HUES48 (cell line): ENCODE measurements around the gene TMIE.

ENCODE experiments used
- H3K27ac ChIP-seq: one replicate; pipeline ENCODE4 v1.7.0; 2013; ENCODE audit warnings: low read depth, low read length, inconsistent platforms
- H3K27me3 ChIP-seq: 2 replicates; pipeline ENCODE4 v1.6.1; 2013; ENCODE audit warnings: mild to moderate bottlenecking, low read length; ENCODE audit not compliant: control insufficient read depth, insufficient read depth
- H3K36me3 ChIP-seq: 2 replicates; pipeline ENCODE4 v1.6.1; 2013; ENCODE audit warnings: low read length; ENCODE audit not compliant: control insufficient read depth, insufficient read depth
- H3K4me1 ChIP-seq: 2 replicates; pipeline ENCODE4 v1.6.1; 2013; ENCODE audit warnings: mild to moderate bottlenecking, low read length; ENCODE audit not compliant: control insufficient read depth, insufficient read depth
- H3K4me3 ChIP-seq: 2 replicates; pipeline ENCODE4 v1.5.1; 2013; ENCODE audit warnings: mild to moderate bottlenecking, low read depth, low read length
- H3K9ac ChIP-seq: 2 replicates; pipeline ENCODE4 v1.6.1; 2013; ENCODE audit warnings: mild to moderate bottlenecking, low read depth, low read length, moderate library complexity
- H3K9me3 ChIP-seq: 2 replicates; pipeline ENCODE4 v1.6.1; 2013; ENCODE audit warnings: low read length; ENCODE audit not compliant: control insufficient read depth, insufficient read depth

The TMIE gene

DNA sequence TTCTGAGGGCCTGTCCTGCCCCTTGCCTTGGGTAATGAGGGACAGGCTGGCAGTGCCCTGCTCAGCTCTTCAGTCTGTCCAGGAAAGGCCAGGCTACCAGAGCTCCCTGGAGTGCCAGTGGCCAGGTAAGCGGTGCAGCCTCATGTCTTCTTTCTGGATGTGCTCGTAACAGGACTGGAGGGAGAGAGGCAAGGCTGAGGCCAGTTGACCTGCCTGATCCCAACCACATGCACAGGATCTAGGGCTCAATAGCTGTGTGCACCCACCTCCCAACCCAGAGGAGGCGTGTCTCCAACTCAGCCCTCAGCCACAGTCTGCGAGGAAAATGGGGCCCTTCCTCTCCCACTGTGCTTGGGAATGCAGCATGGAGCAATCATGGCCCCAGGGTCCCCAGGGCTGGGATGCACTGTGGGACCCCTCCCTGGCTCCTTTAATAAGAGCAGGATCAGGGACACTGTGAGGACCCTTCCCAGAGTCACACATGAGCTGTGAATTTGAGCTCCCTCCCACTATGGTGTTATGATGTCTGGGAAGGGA, 30.2 kb upstream of the TMIE start:
- no peak overlapping the region for H3K4me3 ChIP-seq
- H3K9ac ChIP-seq = no peak overlapping the region
- no peaks in the 10 kb centered on the region for H3K4me1 ChIP-seq
- no peaks in the 10 kb centered on the region for H3K9me3 ChIP-seq
- no peaks in the 10 kb centered on the region for H3K36me3 ChIP-seq
- H3K27me3 ChIP-seq = no peaks in the 10 kb centered on the region
- H3K27ac ChIP-seq = no peak overlapping the region

- H3K27ac ChIP-seq = no peak overlapping the region
- H3K9me3 ChIP-seq = no peaks in the 10 kb centered on the region
- no peaks in the 10 kb centered on the region for H3K4me1 ChIP-seq
- no peaks in the 10 kb centered on the region for H3K36me3 ChIP-seq
- H3K9ac ChIP-seq = no peak overlapping the region
- no peaks in the 10 kb centered on the region for H3K27me3 ChIP-seq
- no peak overlapping the region for H3K4me3 ChIP-seq
Observed at GRCh38 chr3:46671541-46672348, 29.4 kb upstream of the TMIE start.

GRCh38 chr3:46672349-46672695, 28.9 kb upstream of the TMIE start:
- H3K9me3 ChIP-seq = no peaks in the 10 kb centered on the region
- H3K9ac ChIP-seq = no peak overlapping the region
- H3K36me3 ChIP-seq = no peaks in the 10 kb centered on the region
- no peak overlapping the region for H3K4me3 ChIP-seq
- H3K27ac ChIP-seq = no peak overlapping the region
- no peaks in the 10 kb centered on the region for H3K27me3 ChIP-seq
- no peaks in the 10 kb centered on the region for H3K4me1 ChIP-seq

- Histone ChIP-seq H3K27me3 (no peaks in the 10 kb centered on the region), H3K9me3 (no peaks in the 10 kb centered on the region), H3K4me3 (no peak overlapping the region), H3K4me1 (no peaks in the 10 kb centered on the region), H3K27ac (no peak overlapping the region), H3K9ac (no peak overlapping the region), H3K36me3 (no peaks in the 10 kb centered on the region)
Observed at GRCh38 chr3:46673151-46674030, 27.8 kb upstream of the TMIE start.

GRCh38 chr3:46674031-46674845, 27.0 kb upstream of the TMIE start:
- Histone ChIP-seq H3K9ac (no peak overlapping the region), H3K4me1 (no peaks in the 10 kb centered on the region), H3K9me3 (no peaks in the 10 kb centered on the region), H3K27ac (no peak overlapping the region), H3K27me3 (no peaks in the 10 kb centered on the region), H3K36me3 (no peaks in the 10 kb centered on the region), H3K4me3 (no peak overlapping the region)

GRCh38 chr3:46675426-46675825, 25.8 kb upstream of the TMIE start:
- Histone ChIP-seq H3K27ac (no peak overlapping the region), H3K27me3 (no peaks in the 10 kb centered on the region), H3K4me3 (no peak overlapping the region), H3K9ac (no peak overlapping the region), H3K36me3 (no peaks in the 10 kb centered on the region), H3K9me3 (no peaks in the 10 kb centered on the region), H3K4me1 (no peaks in the 10 kb centered on the region)

DNA sequence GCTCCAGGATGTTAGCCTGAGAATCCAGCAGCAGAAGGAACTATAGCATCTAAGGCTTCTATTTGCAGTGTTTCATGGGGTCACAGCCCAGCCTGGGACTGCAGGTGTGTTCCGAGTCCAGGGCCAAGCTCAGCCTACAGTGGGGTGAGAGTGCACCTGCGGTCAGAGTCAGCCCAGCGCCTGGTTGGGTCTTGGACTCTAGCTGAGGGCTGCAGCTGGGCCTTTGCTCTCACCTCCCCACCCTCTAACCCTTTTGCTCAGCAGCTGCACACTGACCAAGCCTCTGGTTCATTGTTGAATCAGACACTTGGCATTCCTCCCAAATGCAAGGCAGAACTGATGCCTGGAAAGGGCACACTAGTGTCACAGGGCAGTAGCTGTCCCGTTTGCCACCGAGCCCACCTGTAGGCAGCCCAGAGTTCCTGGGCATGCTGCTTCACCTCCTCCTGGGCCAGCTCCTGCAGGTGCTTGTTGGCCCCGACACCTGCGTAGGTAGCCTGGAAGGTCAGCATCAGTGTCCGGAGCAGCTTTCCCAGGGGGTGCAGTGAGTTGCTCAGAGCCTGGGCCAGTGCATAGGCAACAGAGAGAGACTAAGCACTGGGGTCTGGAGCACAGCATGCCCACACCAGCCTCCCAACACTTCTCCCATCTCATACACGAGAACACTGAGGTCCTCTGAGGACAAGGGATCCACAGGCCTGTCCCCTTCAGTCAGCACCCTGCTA, 25.2 kb upstream of the TMIE start:
- Histone ChIP-seq H3K36me3 (no peaks in the 10 kb centered on the region), H3K4me1 (no peaks in the 10 kb centered on the region), H3K9ac (no peak overlapping the region), H3K4me3 (no peak overlapping the region), H3K27ac (no peak overlapping the region), H3K27me3 (no peaks in the 10 kb centered on the region), H3K9me3 (no peaks in the 10 kb centered on the region)

DNA sequence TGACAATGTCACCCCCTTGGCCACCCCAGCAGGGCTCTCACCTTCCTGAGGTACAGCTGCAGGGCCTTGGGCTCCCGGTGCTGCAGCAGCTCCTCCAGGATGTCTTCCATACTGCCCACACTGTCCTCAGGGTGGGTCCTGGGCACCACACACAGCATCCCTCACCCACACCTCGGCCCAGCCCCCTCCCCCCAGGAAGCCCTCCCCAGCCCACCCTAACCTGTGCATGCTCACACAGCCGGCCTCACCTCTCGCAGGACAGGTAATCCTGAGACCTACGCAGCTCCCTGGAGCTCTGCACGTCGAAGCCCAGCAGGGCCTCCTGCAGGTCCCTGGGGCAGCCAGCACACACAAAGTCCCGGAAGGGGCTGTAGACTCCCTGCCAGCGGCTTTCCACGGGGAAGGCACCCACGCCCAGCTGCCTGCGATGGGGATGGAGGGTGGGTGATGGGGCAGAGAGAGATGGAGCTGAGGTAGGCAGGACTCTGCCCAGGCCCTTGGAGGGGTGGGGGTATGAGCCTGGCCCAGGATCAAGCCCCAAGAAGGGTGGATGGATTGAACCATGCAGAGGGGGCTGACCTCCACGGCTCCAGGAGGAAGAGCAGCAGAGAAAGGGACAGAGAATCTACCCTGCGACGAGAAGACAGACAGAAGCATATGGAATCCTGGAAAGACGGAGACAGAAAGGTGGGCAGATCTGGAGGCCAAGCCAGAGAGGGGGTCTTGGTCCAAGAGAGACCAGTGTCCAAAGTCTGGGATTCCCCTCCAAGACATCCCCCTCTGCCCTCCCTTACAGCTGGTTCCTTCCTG, 24.4 kb upstream of the TMIE start:
- Histone ChIP-seq H3K4me1 (no peaks in the 10 kb centered on the region), H3K36me3 (no peaks in the 10 kb centered on the region), H3K4me3 (no peak overlapping the region), H3K27ac (no peak overlapping the region), H3K9ac (no peak overlapping the region), H3K9me3 (no peaks in the 10 kb centered on the region), H3K27me3 (no peaks in the 10 kb centered on the region)

DNA sequence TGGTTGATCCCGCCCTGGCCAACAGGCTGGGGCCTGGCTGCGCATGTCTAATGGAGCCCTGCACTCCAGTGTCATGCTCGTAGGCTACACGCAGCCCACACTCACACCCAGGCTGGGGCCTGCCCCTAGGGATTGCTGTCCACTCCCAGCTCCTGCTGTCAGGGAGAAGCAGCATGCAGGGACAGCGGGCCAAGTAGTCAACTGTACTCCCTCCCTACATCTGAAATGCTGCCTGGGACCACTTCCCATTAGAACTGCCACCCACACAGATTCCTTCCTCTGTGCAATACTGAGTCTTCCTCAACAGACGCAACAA, 23.8 kb upstream of the TMIE start:
- Histone ChIP-seq H3K27ac (no peak overlapping the region), H3K4me3 (no peak overlapping the region)

GRCh38 chr3:46678280-46678679, 22.9 kb upstream of the TMIE start:
- H3K4me3 ChIP-seq = no peak overlapping the region
- H3K36me3 ChIP-seq = no peaks in the 10 kb centered on the region
- no peak overlapping the region for H3K9ac ChIP-seq
- H3K27me3 ChIP-seq = no peaks in the 10 kb centered on the region
- no peak overlapping the region for H3K27ac ChIP-seq
- H3K9me3 ChIP-seq = no peaks in the 10 kb centered on the region
- H3K4me1 ChIP-seq = no peaks in the 10 kb centered on the region

More for the DNA sequence above, 23.8 kb upstream of the TMIE start:
- H3K36me3 ChIP-seq = no peaks in the 10 kb centered on the region
- no peak overlapping the region for H3K9ac ChIP-seq
- no peaks in the 10 kb centered on the region for H3K4me1 ChIP-seq
- H3K9me3 ChIP-seq = no peaks in the 10 kb centered on the region
- no peaks in the 10 kb centered on the region for H3K27me3 ChIP-seq
